ENCODE measurements around the gene DMRT2. TPM values are rescaled to one million over a fixed set of nuclear protein-coding genes. Genes with fewer than 3 reads are reported as not detected.

The DMRT2 gene
- total and polyA plus RNA-seq, 2 donors (not counting 1 experiment from before 2014, with no cell fraction given): not detected

GRCh38 chr9:1096155-1096964 lies 46.2 kb downstream of the DMRT2 start:
- Histone ChIP-seq H3K36me3 (replicated peaks in 1 of 2; ENCODE audit: control extremely low read depth in 1 of 2, control insufficient read depth in 1 of 2, extremely low read depth in 1 of 2, insufficient read depth in 2 of 2, low read length in 1 of 2) (no peaks in the 10 kb centered on the region), H3K27me3 (replicated peaks in 1 of 4; ENCODE audit: control extremely low read depth in 1 of 4, control insufficient read depth in 3 of 4, insufficient read depth in 4 of 4, low read length in 3 of 4) (peaks cover 0 to 3% (median 0%) of the 10 kb centered on the region in 4 experiments), H3K4me1 (ENCODE audit: control insufficient read depth in 2 of 2, insufficient read depth in 2 of 2, low read length in 2 of 2) (no peaks in the 10 kb centered on the region), H3K4me2 (replicated peaks; ENCODE audit: low read depth, low read length, poor library complexity, severe bottlenecking) (no peak overlapping the region), H3K4me3 (ENCODE audit: control extremely low read depth in 1 of 5, extremely low read depth in 1 of 5, insufficient read depth in 1 of 5, low read depth in 2 of 5, low read length in 4 of 5) (no peak overlapping the region), H3K9ac (ENCODE audit: low read length) (no peak overlapping the region), H2AFZ (ENCODE audit: insufficient read depth, low read depth, low read length, poor library complexity, severe bottlenecking) (no peak overlapping the region), H3K27ac (ENCODE audit: low read length in 2 of 2) (no peak overlapping the region), H3K79me2 (ENCODE audit: control insufficient read depth, insufficient read depth, low read length) (no peaks in the 10 kb centered on the region), H4K20me1 (ENCODE audit: control insufficient read depth, insufficient read depth, low read length, poor library complexity, severe bottlenecking) (no peaks in the 10 kb centered on the region), H3K9me3 (ENCODE audit: control extremely low read depth in 1 of 3, control insufficient read depth in 2 of 3, insufficient read depth in 1 of 3, low read length in 2 of 3) (peaks cover 0 to 3% (median 0%) of the 10 kb centered on the region in 3 donors)
- Mint-ChIP-seq H3K27ac (no peak overlapping the region), H3K4me1 (no peaks in the 10 kb centered on the region), H3K9me3 (ENCODE audit: insufficient read depth) (no peaks in the 10 kb centered on the region), H3K4me3 (no peak overlapping the region), H3K27me3 (peaks cover 38% of the 10 kb centered on the region)
- intact Hi-C loops (cut with micrococcal nuclease): no loop called here
- ATAC-seq (ENCODE audit: low read depth) (no peak), DNase-seq (no peak)
- CTCF ChIA-PET: no interaction called here
- 83% methylated on average over 7 of the region's 9 CpGs for WGBS (ENCODE audit: insufficient coverage)
- POLR2A ChIA-PET: no interaction called here
- TF ChIP-seq, protein P1, sequence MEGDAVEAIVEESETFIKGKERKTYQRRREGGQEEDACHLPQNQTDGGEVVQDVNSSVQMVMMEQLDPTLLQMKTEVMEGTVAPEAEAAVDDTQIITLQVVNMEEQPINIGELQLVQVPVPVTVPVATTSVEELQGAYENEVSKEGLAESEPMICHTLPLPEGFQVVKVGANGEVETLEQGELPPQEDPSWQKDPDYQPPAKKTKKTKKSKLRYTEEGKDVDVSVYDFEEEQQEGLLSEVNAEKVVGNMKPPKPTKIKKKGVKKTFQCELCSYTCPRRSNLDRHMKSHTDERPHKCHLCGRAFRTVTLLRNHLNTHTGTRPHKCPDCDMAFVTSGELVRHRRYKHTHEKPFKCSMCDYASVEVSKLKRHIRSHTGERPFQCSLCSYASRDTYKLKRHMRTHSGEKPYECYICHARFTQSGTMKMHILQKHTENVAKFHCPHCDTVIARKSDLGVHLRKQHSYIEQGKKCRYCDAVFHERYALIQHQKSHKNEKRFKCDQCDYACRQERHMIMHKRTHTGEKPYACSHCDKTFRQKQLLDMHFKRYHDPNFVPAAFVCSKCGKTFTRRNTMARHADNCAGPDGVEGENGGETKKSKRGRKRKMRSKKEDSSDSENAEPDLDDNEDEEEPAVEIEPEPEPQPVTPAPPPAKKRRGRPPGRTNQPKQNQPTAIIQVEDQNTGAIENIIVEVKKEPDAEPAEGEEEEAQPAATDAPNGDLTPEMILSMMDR (IDR thresholded peaks at IDR 0.05): no peak
- no peak for TF ChIP-seq EZH2 (IDR thresholded peaks at IDR 0.05; ENCODE audit: borderline replicate concordance, insufficient read depth, low read depth, low read length, poor library complexity, severe bottlenecking)

DNA sequence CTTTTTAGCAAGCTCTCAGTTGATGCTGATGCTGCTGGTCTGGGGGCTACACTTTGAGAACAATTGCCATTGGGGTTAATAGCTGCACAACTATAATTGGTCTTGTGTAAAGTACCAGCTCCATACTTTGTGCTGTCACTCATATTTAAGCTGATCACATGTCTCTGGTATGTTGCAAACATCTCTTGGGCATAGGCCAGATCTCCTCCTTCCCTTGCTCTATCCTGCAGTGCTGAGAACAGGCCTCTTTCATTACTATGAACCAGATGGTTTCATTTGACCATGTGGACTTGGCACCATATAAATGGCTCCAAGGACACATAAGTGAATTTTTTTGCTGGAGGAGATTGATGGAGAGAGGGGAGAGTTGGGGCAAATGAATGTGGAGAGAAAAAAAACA lies 48.4 kb downstream of the DMRT2 start:
- no peak for ATAC-seq (ENCODE audit: low read depth)
- Histone ChIP-seq H3K4me2 (replicated peaks; ENCODE audit: low read depth, low read length, poor library complexity, severe bottlenecking) (no peak overlapping the region), H3K27me3 (replicated peaks in 1 of 4; ENCODE audit: control extremely low read depth in 1 of 4, control insufficient read depth in 3 of 4, insufficient read depth in 4 of 4, low read length in 3 of 4) (peaks cover 0 to 3% (median 0%) of the 10 kb centered on the region in 4 experiments), H3K9ac (ENCODE audit: low read length) (no peak overlapping the region), H4K20me1 (ENCODE audit: control insufficient read depth, insufficient read depth, low read length, poor library complexity, severe bottlenecking) (no peaks in the 10 kb centered on the region), H3K27ac (ENCODE audit: low read length in 2 of 2) (no peak overlapping the region), H2AFZ (ENCODE audit: insufficient read depth, low read depth, low read length, poor library complexity, severe bottlenecking) (no peak overlapping the region), H3K4me1 (ENCODE audit: control insufficient read depth in 2 of 2, insufficient read depth in 2 of 2, low read length in 2 of 2) (no peaks in the 10 kb centered on the region), H3K9me3 (ENCODE audit: control extremely low read depth in 1 of 3, control insufficient read depth in 2 of 3, insufficient read depth in 1 of 3, low read length in 2 of 3) (peaks cover 0 to 3% (median 0%) of the 10 kb centered on the region in 3 donors), H3K4me3 (ENCODE audit: control extremely low read depth in 1 of 5, extremely low read depth in 1 of 5, insufficient read depth in 1 of 5, low read depth in 2 of 5, low read length in 4 of 5) (no peak overlapping the region), H3K36me3 (replicated peaks in 1 of 2; ENCODE audit: control extremely low read depth in 1 of 2, control insufficient read depth in 1 of 2, extremely low read depth in 1 of 2, insufficient read depth in 2 of 2, low read length in 1 of 2) (no peaks in the 10 kb centered on the region), H3K79me2 (ENCODE audit: control insufficient read depth, insufficient read depth, low read length) (no peaks in the 10 kb centered on the region)
- H3K9me3 Mint-ChIP-seq (ENCODE audit: insufficient read depth): no peaks in the 10 kb centered on the region
- TF ChIP-seq, protein P1 (IDR thresholded peaks at IDR 0.05): no peak
- TF ChIP-seq EZH2 (IDR thresholded peaks at IDR 0.05; ENCODE audit: borderline replicate concordance, insufficient read depth, low read depth, low read length, poor library complexity, severe bottlenecking): no peak
- peaks cover 40% of the 10 kb centered on the region for H3K27me3 Mint-ChIP-seq
- H3K27ac Mint-ChIP-seq: no peak overlapping the region
- ChIA-PET POLR2A (no interaction called here), CTCF (no interaction called here)
- peaks cover 1% of the 10 kb centered on the region for H3K4me1 Mint-ChIP-seq
- H3K4me3 Mint-ChIP-seq: no peak overlapping the region
- intact Hi-C loops (cut with micrococcal nuclease): no loop called here
- no peak for DNase-seq
